Suprapubic skin (tissue), 4 donors: ENCODE results near the gene ANKRD18A.

ENCODE experiments used
- CTCF ChIP-seq, 2 donors: fragments of 200-600 bp in 1 of 2; fragments of 450-650 bp in 1 of 2; sonication (generic) in 1 of 2; IDR thresholded peaks; one replicate each; pipeline ENCODE4 v1.5.1; 2016 to 2019; ENCODE audit warnings: antibody characterized with exemption in 2 of 2, mild to moderate bottlenecking in 1 of 2, moderate library complexity in 1 of 2
- POLR2A ChIP-seq, 2 donors: fragments of 450-650 bp; IDR thresholded peaks; one replicate each; pipeline ENCODE4 v1.6.1; 2017; ENCODE audit warnings: antibody characterized with exemption in 2 of 2, mild to moderate bottlenecking in 2 of 2, moderate library complexity in 2 of 2
- POLR2AphosphoS5 ChIP-seq, 3 donors: sonication (generic); formaldehyde crosslinking; IDR thresholded peaks; one replicate each; pipeline ENCODE4 v1.6.1; 2017; ENCODE audit warnings: antibody characterized with exemption in 3 of 3

GRCh38 chr9:38619556-38620447, 594 bp downstream of the ANKRD18A start:
- TF ChIP-seq CTCF (IDR thresholded peaks at IDR 0.05): no peak
- no peak for TF ChIP-seq POLR2AphosphoS5 (IDR thresholded peaks at IDR 0.05)
- TF ChIP-seq POLR2A (IDR thresholded peaks at IDR 0.05): no peak
